GM23248 (cell line): ENCODE results near the gene CTSE. TPM values are rescaled to one million over a fixed set of nuclear protein-coding genes. Genes with fewer than 3 reads are reported as not detected.

Source experiments
- DNase-seq: peaks from one replicate; pipeline ENCODE4 v3.0.0-alpha.2; 2015
- H2AFZ ChIP-seq: fragments of 200-600 bp; sonication (generic); 2 replicates; pipeline ENCODE4 v1.6.1; 2016; ENCODE audit warnings: antibody characterized with exemption
- H3F3A ChIP-seq: fragments of 200-600 bp; sonication (generic); 2 replicates; pipeline ENCODE4 v1.6.1; 2016; ENCODE audit warnings: mild to moderate bottlenecking, antibody characterized with exemption, mixed run types; ENCODE audit not compliant: insufficient read depth
- H3K27ac ChIP-seq: fragments of 200-600 bp; sonication (generic); 2 replicates; pipeline ENCODE4 v1.5.1; 2016; ENCODE audit warnings: mild to moderate bottlenecking
- H3K27me3 ChIP-seq: fragments of 200-600 bp; sonication (generic); replicated peaks from 2 replicates; pipeline ENCODE4 v1.6.1; 2016; ENCODE audit warnings: mild to moderate bottlenecking; ENCODE audit not compliant: insufficient read depth
- H3K36me3 ChIP-seq: fragments of 200-600 bp; sonication (generic); 2 replicates; pipeline ENCODE4 v1.6.1; 2016; ENCODE audit warnings: low read depth, mild to moderate bottlenecking
- H3K4me1 ChIP-seq: fragments of 200-600 bp; sonication (generic); 2 replicates; pipeline ENCODE4 v1.6.1; 2016; ENCODE audit warnings: mild to moderate bottlenecking; ENCODE audit not compliant: insufficient read depth
- H3K4me2 ChIP-seq: fragments of 200-600 bp; sonication (generic); one replicate; pipeline ENCODE4 v1.6.1; 2016; ENCODE audit warnings: mild to moderate bottlenecking; ENCODE audit not compliant: unreplicated experiment
- H3K4me3 ChIP-seq: fragments of 200-600 bp; sonication (generic); 2 replicates; pipeline ENCODE4 v1.5.1; 2016; ENCODE audit warnings: mild to moderate bottlenecking
- H3K79me2 ChIP-seq: fragments of 200-600 bp; sonication (generic); 2 replicates; pipeline ENCODE4 v1.6.1; 2016; ENCODE audit warnings: mild to moderate bottlenecking; ENCODE audit not compliant: insufficient read depth
- H3K9ac ChIP-seq: fragments of 200-600 bp; sonication (generic); 2 replicates; pipeline ENCODE4 v1.6.1; 2016; ENCODE audit warnings: mild to moderate bottlenecking
- H3K9me2 ChIP-seq: fragments of 200-600 bp; sonication (generic); 2 replicates; pipeline ENCODE4 v1.6.1; 2016; ENCODE audit warnings: mixed run types, mild to moderate bottlenecking, moderate library complexity; ENCODE audit not compliant: insufficient read depth
- H3K9me3 ChIP-seq: fragments of 200-600 bp; sonication (generic); one replicate; pipeline ENCODE4 v1.6.1; 2017; ENCODE audit warnings: low read depth
- H4K20me1 ChIP-seq: fragments of 200-600 bp; sonication (generic); 2 replicates; pipeline ENCODE4 v1.6.0; 2016; ENCODE audit not compliant: insufficient read depth
- EZH2 ChIP-seq: fragments of 200-600 bp; sonication (generic); IDR thresholded peaks from 2 replicates; pipeline ENCODE4 v1.6.1; 2018; ENCODE audit warnings: antibody characterized with exemption, mild to moderate bottlenecking; ENCODE audit not compliant: insufficient read depth, poor library complexity, severe bottlenecking
- EZH2phosphoT487 ChIP-seq: fragments of 200-600 bp; sonication (generic); IDR thresholded peaks from 2 replicates; pipeline ENCODE4 v1.6.1; 2018; ENCODE audit warnings: antibody characterized with exemption, moderate library complexity, mild to moderate bottlenecking, low read depth; ENCODE audit not compliant: insufficient read depth
- WGBS, 2 experiments: methylation state at CpG; one replicate each; pipeline ENCODE4 v1.1.6; 2015 to 2017; ENCODE audit warnings: low lambda C conversion rate in 2 of 2, low coverage in 1 of 2; ENCODE audit errors: missing lambda C conversion rate in 2 of 2; 5-methylcytosine and 5-hydroxymethylcytosine counted together
- in situ Hi-C: fragments of 300-500 bp; cut with MboI; formaldehyde crosslinking; loops from 2 replicates; pipeline ENCODE4 v1.15.0; 2020
- polyA plus RNA-seq: library from polyadenylated mRNA; unstranded; fragments of >200 nt; fragmentation: Nextera tagmentation; extraction: Ambion mirVana; gene quantifications from 2 replicates; pipeline ENCODE4 v1.2.1, GENCODE V29; 2016
- total RNA-seq: library from RNA; depleted of rRNA; stranded (reverse); fragments of >200 nt; shearing (Covaris generic); gene quantifications from 2 replicates; pipeline ENCODE4 v1.2.3, GENCODE V29; 2014

The CTSE gene
- total and polyA plus RNA-seq, 2 experiments from 2014 or later = not detected

DNA sequence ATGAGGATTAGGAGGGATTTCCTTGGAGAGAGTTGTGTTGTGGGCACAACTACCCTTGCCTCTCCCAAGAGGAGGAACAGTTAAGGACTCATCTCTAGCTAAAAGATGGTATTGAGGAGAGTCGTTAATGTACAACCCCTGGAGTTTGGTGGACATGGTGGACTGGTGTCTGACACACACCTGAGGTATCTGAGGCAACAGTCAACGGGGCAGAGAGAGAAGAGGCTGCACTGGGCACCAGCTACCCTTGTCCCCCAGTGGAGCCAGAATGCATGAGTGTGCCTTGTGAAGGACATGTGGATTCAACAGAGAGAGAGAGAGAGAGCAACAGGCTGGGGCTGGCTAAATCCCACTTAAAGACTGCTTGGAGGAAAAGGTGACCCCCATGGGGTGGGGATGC, 33.5 kb downstream of the CTSE start:
- in situ Hi-C loops = no loop called here

DNA sequence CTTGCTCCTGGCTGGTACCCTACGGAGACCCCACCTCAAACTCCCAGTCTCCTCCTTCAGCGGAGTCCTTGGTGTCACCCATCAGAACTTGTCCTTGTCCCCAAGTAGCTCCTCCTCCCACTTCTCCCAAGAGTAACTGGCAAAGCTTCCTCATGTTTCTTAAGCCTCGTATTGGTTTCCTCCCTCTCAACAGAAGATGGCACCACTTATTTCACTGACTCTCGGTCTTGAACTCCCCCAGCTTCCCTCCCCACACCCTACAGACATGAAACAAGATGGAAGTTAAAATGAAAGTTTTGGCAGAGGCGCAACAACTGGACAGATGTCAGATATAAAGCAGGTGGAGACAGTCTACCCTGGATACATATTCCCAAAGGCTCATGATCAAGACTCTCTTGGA, 33.9 kb downstream of the CTSE start:
- Histone ChIP-seq H3K9me2 (no peaks in the 10 kb centered on the region), H2AFZ (no peak overlapping the region), H3K79me2 (no peaks in the 10 kb centered on the region), H3K27me3 (no peaks in the 10 kb centered on the region), H3K9ac (no peak overlapping the region), H3K4me2 (no peak overlapping the region), H3K36me3 (no peaks in the 10 kb centered on the region), H3F3A (peaks cover 14% of the 10 kb centered on the region), H4K20me1 (no peaks in the 10 kb centered on the region), H3K27ac (no peak overlapping the region), H3K4me1 (0 out of 2 replicates have a peak, but pooled peaks cover 7% of the 10 kb centered on the region), H3K9me3 (no peaks in the 10 kb centered on the region), H3K4me3 (no peak overlapping the region)
- no peak for DNase-seq
- TF ChIP-seq EZH2 = no peak
- no peak for TF ChIP-seq EZH2phosphoT487
- 89% methylated on average over 5 of the region's 5 CpGs for WGBS, 2 experiments
- in situ Hi-C loops = loop anchor here (5.0 to 10.0 kb wide), 2 partner anchors 113 to 195 kb away; no protein-coding TSS in a partner anchor

More for the DNA sequence above, 33.5 kb downstream of the CTSE start:
- Histone ChIP-seq H3K9me3 (no peaks in the 10 kb centered on the region), H3K9ac (no peak overlapping the region), H2AFZ (no peak overlapping the region), H3K4me3 (no peak overlapping the region), H3K79me2 (0 out of 2 replicates have a peak, but pooled peaks cover under 1% of the 10 kb centered on the region), H3K36me3 (no peaks in the 10 kb centered on the region), H3K27ac (no peak overlapping the region), H3K4me1 (0 out of 2 replicates have a peak, but pooled peaks cover 7% of the 10 kb centered on the region), H3F3A (peaks cover 14% of the 10 kb centered on the region), H3K27me3 (no peaks in the 10 kb centered on the region), H4K20me1 (no peaks in the 10 kb centered on the region), H3K4me2 (no peak overlapping the region), H3K9me2 (no peaks in the 10 kb centered on the region)
- 76 to 79% methylated on average over 2 of the region's 2 CpGs for WGBS, 2 experiments
- no peak for DNase-seq
- TF ChIP-seq EZH2 (no peak), EZH2phosphoT487 (no peak)

DNA sequence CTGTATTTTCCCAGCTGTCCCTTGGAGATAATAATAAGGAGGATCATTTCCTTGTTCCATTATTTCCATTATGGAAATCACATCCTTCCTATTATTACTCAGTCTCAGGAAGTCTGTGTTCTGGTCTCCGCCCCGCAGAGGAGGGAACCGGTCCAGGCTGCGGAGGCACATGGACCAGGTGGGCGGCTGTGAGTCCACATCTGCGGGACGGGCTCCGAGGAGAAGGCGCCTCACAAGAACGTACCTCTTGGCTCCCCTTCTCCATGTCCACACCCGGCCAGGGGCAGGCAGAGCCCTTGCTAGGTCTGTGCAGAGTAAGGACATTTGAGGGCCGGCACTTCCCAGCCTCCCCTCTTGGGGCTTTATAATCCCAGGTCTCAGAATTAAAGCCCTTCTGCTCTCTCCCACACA, 35.1 kb downstream of the CTSE start:
- Histone ChIP-seq H3K9me2 (no peaks in the 10 kb centered on the region), H3K36me3 (no peaks in the 10 kb centered on the region), H2AFZ (no peak overlapping the region), H4K20me1 (no peaks in the 10 kb centered on the region), H3K9me3 (no peaks in the 10 kb centered on the region), H3K9ac (no peak overlapping the region), H3K4me2 (no peak overlapping the region), H3K4me1 (0 out of 2 replicates have a peak, but pooled peaks cover 7% of the 10 kb centered on the region), H3F3A (peaks cover 14% of the 10 kb centered on the region), H3K27me3 (no peaks in the 10 kb centered on the region), H3K27ac (no peak overlapping the region), H3K79me2 (no peaks in the 10 kb centered on the region), H3K4me3 (no peak overlapping the region)
- no peak for DNase-seq
- TF ChIP-seq EZH2phosphoT487 (no peak), EZH2 (no peak)
- in situ Hi-C loops = loop anchor here (5.0 to 10.0 kb wide), 2 partner anchors 114 to 194 kb away; no protein-coding TSS in a partner anchor
- 76 to 80% methylated on average over 12 of the region's 12 CpGs for WGBS, 2 experiments

DNA sequence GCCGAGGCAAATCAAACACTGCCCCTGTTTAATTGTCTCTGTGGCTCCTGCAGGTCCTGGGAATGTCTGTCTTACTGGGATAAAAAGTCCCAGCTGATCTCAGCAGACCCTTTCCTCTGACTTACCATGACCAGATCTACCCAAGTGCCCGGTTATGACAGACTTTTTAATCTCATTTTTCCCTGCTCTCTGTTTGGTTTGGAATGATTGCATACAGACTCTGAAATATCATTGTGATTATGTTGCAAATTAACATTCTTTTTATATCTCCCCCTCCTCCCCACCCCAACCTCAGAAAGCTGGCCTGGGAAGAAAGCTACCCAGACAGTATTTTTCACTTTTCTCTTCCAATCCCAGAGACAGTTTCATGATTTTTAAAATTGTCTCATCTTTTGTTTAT, 36.8 kb downstream of the CTSE start:
- Histone ChIP-seq H4K20me1 (no peaks in the 10 kb centered on the region), H3K9ac (no peak overlapping the region), H3F3A (peaks cover 14% of the 10 kb centered on the region), H3K27ac (no peak overlapping the region), H3K4me1 (0 out of 2 replicates have a peak, but pooled peaks cover 7% of the 10 kb centered on the region), H3K79me2 (no peaks in the 10 kb centered on the region), H2AFZ (no peak overlapping the region), H3K9me2 (no peaks in the 10 kb centered on the region), H3K27me3 (no peaks in the 10 kb centered on the region), H3K9me3 (no peaks in the 10 kb centered on the region), H3K4me3 (no peak overlapping the region), H3K36me3 (no peaks in the 10 kb centered on the region), H3K4me2 (no peak overlapping the region)
- no peak for TF ChIP-seq EZH2phosphoT487
- no peak for TF ChIP-seq EZH2
- DNase-seq = no peak
- 37 to 42% methylated on average over 2 of the region's 2 CpGs for WGBS, 2 experiments
- in situ Hi-C loops = loop anchor here (5.0 to 10.0 kb wide), 2 partner anchors 115 to 192 kb away; no protein-coding TSS in a partner anchor
